Measurements from ENCODE around the gene MTFMT.
"Not testable (repeated sequence)": the region's sequence is repeated elsewhere in the genome, so short reads cannot be mapped to it uniquely, and the experiment has no call there.

The MTFMT gene

GRCh38 chr15:65028921-65029735 lies at the start of gene MTFMT:
MTFMT (minus strand) TSS chr15:65029639; CDS start chr15:65029613, 26 bp downstream.
- DNase-seq, result peak; percentile 79

- DNase-seq, result no peak
Measured at GRCh38 chr15:65077981-65078352, 48.5 kb upstream of the MTFMT start.

GRCh38 chr15:65077291-65077980 lies 48.0 kb upstream of the MTFMT start:
- no peak for DNase-seq

GRCh38 chr15:65076486-65077290 lies 47.2 kb upstream of the MTFMT start, which contains the start of gene KBTBD13:
KBTBD13 (plus strand) TSS chr15:65076746; CDS start chr15:65076816, 70 bp downstream.
- DNase-seq, result no peak

- DNase-seq, result not testable (repeated sequence)
Measured at GRCh38 chr15:65075607-65076395, 46.4 kb upstream of the MTFMT start.

GRCh38 chr15:65074946-65075345 lies 45.5 kb upstream of the MTFMT start:
- not testable (repeated sequence) for DNase-seq

- DNase-seq, result no peak
Measured at GRCh38 chr15:65072617-65073016, 43.2 kb upstream of the MTFMT start.

- no peak for DNase-seq
Measured at GRCh38 chr15:65072027-65072426, 42.6 kb upstream of the MTFMT start.

- peak; percentile 28 for DNase-seq
Measured at GRCh38 chr15:65071381-65071811, 42.0 kb upstream of the MTFMT start.

GRCh38 chr15:65069779-65070546 lies 40.5 kb upstream of the MTFMT start:
- no peak for DNase-seq

GRCh38 chr15:65069179-65069578 lies 39.7 kb upstream of the MTFMT start:
- DNase-seq, result no peak

GRCh38 chr15:65068403-65068788 lies 39.0 kb upstream of the MTFMT start:
- no peak for DNase-seq

- no peak for DNase-seq
Measured at GRCh38 chr15:65067645-65068402, 38.4 kb upstream of the MTFMT start, which contains the start of gene RASL12. RASL12 (minus strand) TSS chr15:65067991; CDS start chr15:65067835, 156 bp downstream.

GRCh38 chr15:65067317-65067644 lies 37.8 kb upstream of the MTFMT start:
- DNase-seq, result no peak

- no peak for DNase-seq
Measured at GRCh38 chr15:65066635-65067316, 37.3 kb upstream of the MTFMT start.

GRCh38 chr15:65066001-65066634 lies 36.7 kb upstream of the MTFMT start:
- DNase-seq, result no peak

- DNase-seq, result no peak
Measured at GRCh38 chr15:65062726-65063125, 33.3 kb upstream of the MTFMT start.

GRCh38 chr15:65062061-65062460 lies 32.6 kb upstream of the MTFMT start:
- no peak for DNase-seq

- DNase-seq, result no peak
Measured at GRCh38 chr15:65060641-65061397, 31.4 kb upstream of the MTFMT start.
